ENCODE data around the gene WDR38. TPM values are rescaled to one million over a fixed set of nuclear protein-coding genes. Genes with fewer than 3 reads are reported as not detected.

WDR38 gene
- total RNA-seq, 6 experiments from 2014 or later: not detected

DNA sequence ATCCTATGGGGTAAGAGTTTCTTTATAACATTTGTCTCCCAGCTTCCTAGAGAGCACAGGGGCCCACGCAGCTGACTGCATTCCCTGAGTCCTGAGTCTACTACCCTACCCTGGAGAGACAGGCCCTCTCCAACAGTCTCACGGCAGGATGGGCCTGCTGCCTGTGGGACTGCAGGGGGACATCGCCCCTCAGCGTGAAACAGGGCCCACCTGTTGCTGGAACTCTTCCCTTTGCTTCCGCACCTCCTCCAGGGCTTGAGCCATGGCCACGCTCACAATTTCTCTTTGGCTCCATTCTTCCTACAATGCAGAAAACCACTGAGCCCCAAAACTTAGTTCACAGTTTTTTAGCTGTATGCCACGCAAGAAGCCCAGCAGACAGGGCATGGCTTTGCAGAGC is 36.9 kb downstream of the WDR38 start:
- ATAC-seq (no peak), DNase-seq (no peak)
- intact Hi-C loops (cut with DNase I): no loop called here
- Histone ChIP-seq H3K36me3 (peaks cover 0 to 67% (median 6%) of the 10 kb centered on the region in 4 donors), H3K27ac (no peak overlapping the region), H3K9me3 (no peaks in the 10 kb centered on the region), H3K4me3 (no peak overlapping the region), H3K27me3 (no peaks in the 10 kb centered on the region), H3K4me1 (no peaks in the 10 kb centered on the region)
- 93% methylated on average over 7 of the region's 7 CpGs for WGBS (ENCODE audit: insufficient coverage, low coverage, low lambda C conversion rate, missing lambda C conversion rate)
- TF ChIP-seq, protein P1, sequence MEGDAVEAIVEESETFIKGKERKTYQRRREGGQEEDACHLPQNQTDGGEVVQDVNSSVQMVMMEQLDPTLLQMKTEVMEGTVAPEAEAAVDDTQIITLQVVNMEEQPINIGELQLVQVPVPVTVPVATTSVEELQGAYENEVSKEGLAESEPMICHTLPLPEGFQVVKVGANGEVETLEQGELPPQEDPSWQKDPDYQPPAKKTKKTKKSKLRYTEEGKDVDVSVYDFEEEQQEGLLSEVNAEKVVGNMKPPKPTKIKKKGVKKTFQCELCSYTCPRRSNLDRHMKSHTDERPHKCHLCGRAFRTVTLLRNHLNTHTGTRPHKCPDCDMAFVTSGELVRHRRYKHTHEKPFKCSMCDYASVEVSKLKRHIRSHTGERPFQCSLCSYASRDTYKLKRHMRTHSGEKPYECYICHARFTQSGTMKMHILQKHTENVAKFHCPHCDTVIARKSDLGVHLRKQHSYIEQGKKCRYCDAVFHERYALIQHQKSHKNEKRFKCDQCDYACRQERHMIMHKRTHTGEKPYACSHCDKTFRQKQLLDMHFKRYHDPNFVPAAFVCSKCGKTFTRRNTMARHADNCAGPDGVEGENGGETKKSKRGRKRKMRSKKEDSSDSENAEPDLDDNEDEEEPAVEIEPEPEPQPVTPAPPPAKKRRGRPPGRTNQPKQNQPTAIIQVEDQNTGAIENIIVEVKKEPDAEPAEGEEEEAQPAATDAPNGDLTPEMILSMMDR (IDR thresholded peaks at IDR 0.05): no peak
- no peak for TF ChIP-seq POLR2A (IDR thresholded peaks at IDR 0.05)

DNA sequence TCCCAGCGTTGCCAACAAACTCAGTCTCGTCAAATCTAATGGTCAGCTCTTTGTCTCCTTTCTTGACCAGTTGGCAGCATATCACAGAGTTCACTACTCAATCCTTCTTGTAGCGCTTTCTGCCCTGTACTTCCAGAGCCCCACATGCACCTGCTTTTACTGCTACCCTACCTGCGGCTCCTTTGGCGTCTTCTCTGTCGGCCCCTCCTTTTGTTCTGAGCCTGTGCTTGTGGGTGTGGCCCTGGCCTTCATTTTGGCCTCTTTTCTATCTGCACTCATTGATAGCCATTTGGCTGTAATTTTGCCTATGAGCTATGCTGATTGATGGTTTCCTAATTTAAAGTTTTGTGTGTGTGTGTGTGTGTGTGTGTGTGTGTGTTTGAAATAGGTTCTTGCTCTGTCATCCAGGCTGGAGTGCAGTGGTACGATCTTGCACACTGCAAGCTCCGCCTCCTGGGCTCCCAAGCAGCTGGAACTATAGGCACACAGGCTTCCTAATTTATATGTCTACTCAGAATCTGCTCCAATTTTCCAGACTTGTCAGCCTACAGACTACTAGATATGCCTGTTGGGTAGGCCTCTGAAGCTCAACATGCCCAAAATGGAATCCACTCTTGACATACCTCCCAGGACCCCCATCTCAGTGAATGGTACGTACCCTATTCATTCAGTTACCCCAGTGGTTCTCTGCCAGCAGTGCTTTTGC is 40.9 kb downstream of the WDR38 start:
- TF ChIP-seq POLR2A (IDR thresholded peaks at IDR 0.05): no peak
- TF ChIP-seq, protein P1 (IDR thresholded peaks at IDR 0.05): no peak
- DNase-seq (no peak), ATAC-seq (no peak)
- intact Hi-C loops (cut with DNase I): no loop called here
- Histone ChIP-seq H3K4me3 (no peak overlapping the region), H3K27ac (no peak overlapping the region), H3K9me3 (no peaks in the 10 kb centered on the region), H3K27me3 (no peaks in the 10 kb centered on the region), H3K36me3 (peaks cover 0 to 61% (median 8%) of the 10 kb centered on the region in 4 donors), H3K4me1 (peaks cover 0 to 7% (median 0%) of the 10 kb centered on the region in 4 donors)
- 80% methylated on average over 7 of the region's 9 CpGs for WGBS (ENCODE audit: insufficient coverage, low coverage, low lambda C conversion rate, missing lambda C conversion rate)

DNA sequence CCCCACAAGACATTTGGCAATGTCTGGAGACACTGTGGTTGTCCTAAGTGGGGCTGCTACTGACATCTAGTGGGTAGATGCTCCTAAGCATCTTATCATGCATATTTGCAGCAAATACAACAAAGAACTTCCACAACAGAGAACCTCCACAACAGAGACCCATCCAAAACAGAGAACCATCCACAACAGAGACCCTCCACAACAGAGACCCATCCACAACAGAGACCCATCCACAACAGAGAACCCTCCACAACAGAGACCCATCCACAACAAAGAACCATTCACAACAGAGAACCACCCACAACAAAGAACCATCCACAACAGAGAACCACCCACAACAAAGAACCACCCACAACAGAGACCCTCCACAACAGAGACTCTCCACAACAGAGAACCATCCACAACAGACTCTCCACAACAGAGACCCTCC is 41.5 kb downstream of the WDR38 start:
- ATAC-seq (peak; percentile 37 to 55 (median 44)), DNase-seq (no peak)
- no peak overlapping the region for H3K4me3 ChIP-seq
- peaks cover 0 to 62% (median 8%) of the 10 kb centered on the region in 4 donors for H3K36me3 ChIP-seq
- TF ChIP-seq, protein P1 (IDR thresholded peaks at IDR 0.05): peak; percentile 26 to 48 (median 38)
- no peak for TF ChIP-seq POLR2A (IDR thresholded peaks at IDR 0.05)
- H3K4me1 ChIP-seq: peaks cover 0 to 7% (median 0%) of the 10 kb centered on the region in 4 donors
- intact Hi-C loops (cut with DNase I): no loop called here
- no peaks in the 10 kb centered on the region for H3K27me3 ChIP-seq
- H3K9me3 ChIP-seq: no peaks in the 10 kb centered on the region
- H3K27ac ChIP-seq: no peak overlapping the region

DNA sequence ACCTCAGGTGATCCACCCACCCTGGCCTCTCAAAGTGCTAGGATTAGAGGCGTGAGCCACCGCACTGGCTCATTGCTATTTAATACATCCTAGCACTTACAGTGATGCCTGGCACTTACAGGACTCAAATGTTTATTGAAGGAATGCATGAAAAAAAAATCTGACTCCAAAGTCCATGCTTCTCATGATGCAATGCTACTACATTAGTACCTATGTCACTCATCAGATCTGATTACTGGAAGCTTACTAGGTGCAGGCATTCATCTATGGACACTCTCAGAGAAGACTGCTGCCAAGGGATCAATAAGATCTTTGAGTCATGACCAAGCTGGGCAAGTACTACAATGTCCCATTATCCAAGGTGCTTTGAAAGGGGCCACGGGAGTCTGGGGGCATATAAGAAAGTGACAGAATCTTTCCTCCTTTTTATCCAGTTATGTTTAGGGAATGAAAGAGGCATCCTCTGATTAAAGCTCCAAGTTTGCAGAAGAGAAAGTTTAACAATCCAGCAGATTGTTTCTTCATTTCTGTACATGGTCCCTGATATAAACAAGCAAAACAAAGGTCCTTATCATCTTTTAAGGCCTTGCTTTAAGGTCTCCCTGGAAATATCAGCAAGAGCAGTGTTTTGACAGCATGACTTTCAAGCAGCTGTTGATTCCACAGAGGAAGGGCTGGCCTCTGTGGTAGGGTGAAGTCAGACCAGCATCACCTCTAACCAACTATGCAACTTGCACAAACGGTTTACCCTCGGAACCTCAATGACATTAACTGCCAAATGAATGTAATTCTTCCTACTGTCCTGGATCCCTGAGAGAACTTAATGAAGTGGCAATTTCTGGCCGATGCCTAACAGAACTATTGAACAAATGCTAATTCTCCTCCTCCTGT is 44.6 kb downstream of the WDR38 start:
- H3K36me3 ChIP-seq: peaks cover 0 to 39% (median 8%) of the 10 kb centered on the region in 4 donors
- no peaks in the 10 kb centered on the region for H3K27me3 ChIP-seq
- WGBS (ENCODE audit: insufficient coverage, low coverage, low lambda C conversion rate, missing lambda C conversion rate): 69% methylated on average over 6 of the region's 6 CpGs
- H3K9me3 ChIP-seq: no peaks in the 10 kb centered on the region
- intact Hi-C loops (cut with DNase I): no loop called here
- DNase-seq: no peak
- H3K4me3 ChIP-seq: no peak overlapping the region
- no peak overlapping the region for H3K27ac ChIP-seq
- TF ChIP-seq POLR2A (IDR thresholded peaks at IDR 0.05): no peak
- TF ChIP-seq, protein P1 (IDR thresholded peaks at IDR 0.05): no peak
- ATAC-seq: peak; percentile 69 to 94 (median 77)
- peaks cover 0 to 7% (median 0%) of the 10 kb centered on the region in 4 donors for H3K4me1 ChIP-seq

Data from right lobe of liver (tissue), 6 donors.